HL-60/S4 treated with retinoic acid at 250 ng/mL for 4 days and 3 days (cell line): ENCODE results near the gene ACMSD.
"Not testable (repeated sequence)": the region's sequence is repeated elsewhere in the genome, so short reads cannot be mapped to it uniquely, and the experiment has no call there.

ENCODE experiments used
- in situ Hi-C: fragments of 300-500 bp; cut with MboI; formaldehyde crosslinking; loops from 2 replicates; pipeline ENCODE4 v1.7.0; 2022; ENCODE audit warnings: low sequenced_read_pairs

ACMSD gene

DNA sequence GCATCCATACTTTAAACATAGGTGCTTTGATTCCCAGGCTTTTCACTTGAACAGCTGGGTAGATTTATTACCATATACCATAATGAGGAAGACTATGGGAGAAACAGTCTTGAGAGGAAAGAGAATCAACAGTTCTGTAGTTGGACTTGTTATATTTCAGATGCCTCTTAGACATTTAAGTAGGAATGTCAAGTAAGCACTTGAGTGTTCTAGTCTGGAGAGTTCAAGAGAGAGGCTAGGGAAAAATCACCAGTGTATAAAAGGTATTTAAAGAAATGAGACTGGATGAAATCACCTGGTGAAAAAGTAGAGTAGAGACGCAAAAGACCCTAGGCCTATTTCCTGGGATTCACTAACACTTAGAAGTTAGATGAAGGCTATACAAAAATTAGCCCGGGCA is 66.8 kb downstream of the ACMSD start:
- in situ Hi-C loops: no loop called here

DNA sequence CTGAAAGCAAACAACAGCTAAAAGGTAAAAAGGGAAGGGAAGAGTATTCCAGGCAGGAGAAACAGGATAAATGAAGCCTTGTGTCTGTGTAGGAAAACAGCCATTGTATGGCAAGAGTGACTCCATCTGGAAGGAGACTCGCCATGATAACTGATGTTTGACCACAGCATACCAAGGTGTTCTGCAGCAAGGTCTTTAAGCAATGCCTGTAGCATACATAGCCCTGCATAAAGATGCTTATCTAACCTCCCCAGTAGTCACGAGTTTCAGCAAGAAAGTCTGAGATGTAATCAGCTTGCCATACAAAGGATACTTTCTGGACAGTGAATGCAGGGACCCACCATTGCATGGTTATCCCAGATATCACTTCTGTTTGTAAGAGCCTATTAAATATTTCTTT is 68.3 kb downstream of the ACMSD start:
- in situ Hi-C loops: no loop called here

DNA sequence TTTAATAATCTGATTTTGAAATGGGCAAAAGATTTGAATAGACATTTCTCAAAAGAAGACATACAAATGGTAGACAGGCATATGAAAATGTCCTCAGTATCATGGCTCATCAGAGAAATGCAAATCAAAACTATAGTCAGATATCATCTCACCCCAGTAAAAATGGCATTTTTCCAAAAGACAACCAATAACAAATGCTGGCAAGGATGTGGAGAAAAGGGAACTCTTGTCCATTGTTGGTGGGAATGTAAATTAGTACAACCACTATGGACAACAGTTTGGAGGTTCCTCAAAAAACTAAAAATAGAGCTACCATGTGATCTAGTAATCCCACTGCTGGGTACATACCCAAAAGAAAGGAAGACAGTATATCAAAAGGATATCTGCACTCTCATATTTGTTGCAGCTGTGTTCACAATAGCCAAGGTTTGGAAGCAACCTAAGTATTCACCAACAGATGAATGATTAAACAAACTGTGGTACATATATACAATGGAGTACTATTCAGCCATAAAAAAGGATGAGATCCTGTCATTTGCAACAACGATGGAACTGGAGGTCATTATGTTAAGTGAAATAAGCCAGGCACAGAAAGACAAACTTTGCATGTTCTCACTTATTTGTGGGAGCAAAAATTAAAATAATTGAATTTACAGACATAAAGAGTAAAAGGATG is 69.2 kb downstream of the ACMSD start:
- in situ Hi-C loops: not testable (repeated sequence)

DNA sequence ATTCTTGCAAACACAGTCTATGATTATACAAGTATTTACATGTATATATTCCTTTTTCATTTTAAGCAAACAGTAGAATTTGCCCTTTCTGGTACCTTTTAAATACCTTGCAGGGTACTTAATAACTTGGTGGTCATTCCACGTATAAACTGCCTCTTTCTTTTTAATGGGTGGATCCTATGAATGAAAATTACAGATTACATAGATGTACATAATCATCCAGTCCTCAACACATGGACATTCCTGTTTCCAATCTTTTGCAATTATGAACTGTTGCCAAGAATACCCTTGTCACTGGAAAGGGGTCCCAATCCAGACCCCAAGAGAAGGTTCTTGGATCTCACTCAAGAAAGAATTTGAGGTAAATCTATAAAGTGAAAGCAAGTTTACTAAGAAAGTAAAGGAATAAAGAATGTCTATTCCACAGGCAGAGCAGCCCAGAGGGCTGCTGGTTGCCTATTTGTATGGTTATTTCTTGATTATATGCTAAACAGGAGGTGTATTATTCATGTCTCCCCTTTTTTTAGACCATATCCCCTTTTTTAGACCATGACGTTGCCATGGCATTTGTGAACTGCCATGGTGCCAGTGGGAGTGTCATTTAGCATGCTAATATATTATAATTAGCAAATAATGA is 72.5 kb downstream of the ACMSD start:
- in situ Hi-C loops: no loop called here

DNA sequence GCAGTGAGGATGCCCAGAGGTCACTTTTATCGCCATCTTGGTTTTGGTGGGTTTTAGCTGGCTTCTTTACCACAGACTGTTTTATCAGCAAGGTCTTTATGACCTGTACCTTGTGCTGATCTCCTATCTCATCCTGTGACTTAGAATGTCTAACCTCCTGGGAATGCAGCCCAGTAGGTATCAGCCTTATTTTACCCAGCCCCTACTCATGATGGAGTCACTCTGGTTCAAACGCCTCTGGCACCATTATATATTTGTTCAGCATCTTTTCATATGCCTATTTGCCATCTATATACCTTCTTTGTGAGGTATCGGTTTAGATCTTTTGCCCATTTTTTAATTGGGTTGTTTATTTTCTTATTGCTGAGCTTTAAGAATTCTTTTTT is 73.0 kb downstream of the ACMSD start:
- in situ Hi-C loops: no loop called here

DNA sequence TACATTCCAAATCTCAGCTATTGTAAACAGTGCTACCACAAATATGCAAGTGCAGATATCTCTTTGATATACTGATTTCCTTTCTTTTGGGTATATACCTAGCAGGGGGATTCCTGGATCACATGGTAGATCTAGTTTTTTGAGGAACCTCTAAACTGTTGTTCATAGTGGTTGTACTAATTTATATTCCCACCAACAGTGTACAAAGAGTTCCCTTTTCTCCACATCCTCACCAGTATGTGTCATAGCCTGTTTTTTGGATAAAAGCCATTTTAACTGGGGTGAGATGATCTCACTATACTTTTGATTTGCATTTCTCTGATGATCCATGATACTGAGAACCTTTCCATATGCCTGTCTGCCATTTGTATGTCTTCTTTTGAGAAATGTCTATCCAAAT is 73.9 kb downstream of the ACMSD start:
- in situ Hi-C loops: no loop called here

DNA sequence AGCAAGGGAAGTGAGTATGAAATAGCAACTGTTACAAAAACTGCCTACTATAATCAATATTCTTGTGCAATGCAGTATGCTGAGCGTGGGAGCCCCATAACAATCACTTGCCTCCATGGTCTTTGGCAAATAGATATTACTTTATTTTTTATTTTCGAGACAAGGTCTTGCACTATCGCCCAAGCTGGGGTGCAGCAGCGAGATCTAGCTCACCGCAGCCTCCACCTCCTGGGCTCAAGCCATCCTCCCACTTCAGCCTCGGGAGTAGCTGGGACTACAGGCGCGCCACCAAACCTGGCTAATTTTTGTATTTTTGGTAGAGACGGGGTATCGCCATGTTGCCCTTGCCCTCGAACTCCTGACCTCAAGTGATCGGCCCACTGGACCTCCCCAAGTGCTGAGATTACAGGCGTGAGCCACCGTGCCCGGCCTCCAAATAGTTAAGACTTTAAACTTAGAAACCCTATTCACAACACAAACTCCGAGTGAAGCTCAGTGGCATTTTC is 79.0 kb downstream of the ACMSD start:
- in situ Hi-C loops: no loop called here

DNA sequence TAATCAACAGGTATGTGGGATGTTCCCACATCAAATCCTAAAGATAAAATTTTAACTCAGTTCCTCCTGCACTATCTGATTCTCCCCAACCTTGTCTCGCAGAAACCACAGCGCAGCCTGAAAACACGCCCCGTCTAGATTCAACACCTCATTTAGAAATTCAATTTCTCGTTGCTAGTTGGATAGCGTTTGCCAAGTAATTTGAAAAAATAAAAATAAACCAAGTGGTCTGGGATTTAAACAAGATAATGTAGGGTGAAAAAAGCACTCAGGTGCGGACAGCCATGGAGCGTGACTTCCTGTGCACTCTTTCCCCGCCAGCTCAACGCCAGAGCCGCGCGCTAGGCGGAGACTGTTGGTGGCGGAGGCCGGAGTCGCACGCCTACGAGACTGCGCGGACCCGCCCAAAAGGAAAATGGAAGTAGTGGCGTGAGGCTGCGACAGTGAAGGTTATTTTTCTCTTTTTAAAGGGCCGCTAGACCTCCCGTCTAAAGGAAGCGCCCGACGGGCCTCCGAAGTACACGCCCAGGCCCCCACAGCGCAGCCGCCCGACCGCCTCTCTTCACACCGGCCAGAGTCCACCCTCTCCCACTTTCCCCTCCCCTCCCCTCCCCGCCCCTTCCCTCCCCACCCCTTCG is 79.6 kb downstream of the ACMSD start:
- in situ Hi-C loops: no loop called here

DNA sequence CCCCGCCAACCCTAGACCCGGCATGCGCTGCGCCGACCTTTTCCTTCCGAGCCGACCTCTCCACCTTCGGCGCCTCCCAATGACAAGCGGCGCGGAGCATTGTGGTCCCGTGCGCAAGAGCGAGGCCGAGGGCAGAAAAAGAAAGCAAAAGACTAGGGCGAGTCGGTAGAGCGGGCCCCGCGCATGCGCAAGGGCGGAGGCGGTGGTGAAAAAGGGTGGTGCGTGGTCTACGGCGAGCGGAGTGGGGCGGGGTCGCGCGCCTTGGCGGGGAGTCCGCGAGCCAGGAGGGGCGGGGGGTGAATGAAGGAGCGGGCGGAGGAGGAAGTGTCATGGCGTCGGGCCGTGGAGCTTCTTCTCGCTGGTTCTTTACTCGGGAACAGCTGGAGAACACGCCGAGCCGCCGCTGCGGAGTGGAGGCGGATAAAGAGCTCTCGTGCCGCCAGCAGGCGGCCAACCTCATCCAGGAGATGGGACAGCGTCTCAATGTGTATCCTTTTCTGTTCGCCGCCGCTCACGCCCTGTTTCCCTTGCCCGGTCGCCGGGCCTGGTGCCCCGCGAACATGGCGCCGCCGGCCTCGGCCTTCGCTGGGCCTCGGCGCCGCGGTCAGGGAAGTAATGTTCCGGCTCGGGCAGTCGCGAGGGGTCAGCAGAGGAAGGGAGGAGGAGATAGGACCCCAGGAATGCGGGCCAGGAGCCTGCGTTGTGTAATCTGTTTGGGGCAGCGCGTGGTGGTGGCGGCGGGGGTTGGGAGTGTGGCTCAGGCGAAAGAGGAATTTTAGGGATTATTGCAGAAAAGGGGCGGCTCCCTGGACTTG is 80.3 kb downstream of the ACMSD start, which contains the start of gene CCNT2:
CCNT2 (plus strand) TSS at position 297 of the 815 bp plus-strand sequence; CDS start at position 330, 33 bp downstream.
- in situ Hi-C loops: no loop called here

DNA sequence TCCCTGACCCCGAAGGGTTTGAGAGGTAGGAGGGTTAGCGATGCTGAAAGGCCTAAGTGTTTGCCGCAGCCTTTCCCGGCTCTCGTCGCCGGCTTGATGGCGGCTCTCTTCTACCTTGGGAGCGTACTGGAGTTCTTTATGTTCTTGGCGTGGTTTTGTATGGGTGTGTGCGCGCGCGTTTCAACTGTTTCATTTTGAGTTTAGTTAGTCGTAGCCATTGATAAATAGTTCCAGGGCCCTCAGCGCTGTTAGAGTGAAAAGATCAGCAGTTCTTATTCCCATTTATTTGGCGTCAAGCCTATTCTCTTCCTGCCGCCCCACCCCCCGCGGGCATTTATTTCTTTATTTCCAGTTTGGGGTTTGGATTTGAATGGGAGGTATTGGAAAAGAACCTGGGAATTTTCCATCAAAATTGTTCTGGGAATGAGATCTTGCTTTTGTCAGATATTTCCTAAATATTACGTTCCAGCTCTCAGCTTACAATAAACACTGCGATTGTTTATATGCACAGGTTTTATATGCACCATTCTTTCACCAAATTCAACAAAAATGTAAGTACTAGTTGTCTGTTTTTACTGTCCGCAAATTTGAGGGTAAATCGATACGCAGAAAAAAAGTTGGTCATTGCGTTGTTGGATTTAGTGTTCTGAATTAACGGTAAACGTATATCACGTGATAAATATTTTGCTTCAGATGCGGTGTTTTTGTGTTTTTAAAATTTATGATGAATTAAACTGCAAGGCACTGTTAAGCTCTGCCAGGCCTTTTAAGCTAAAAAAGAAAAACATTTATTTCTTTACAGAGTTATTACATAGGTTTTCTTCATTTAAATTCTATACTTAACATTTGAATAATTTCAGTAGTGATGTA is 81.2 kb downstream of the ACMSD start:
- in situ Hi-C loops: no loop called here

DNA sequence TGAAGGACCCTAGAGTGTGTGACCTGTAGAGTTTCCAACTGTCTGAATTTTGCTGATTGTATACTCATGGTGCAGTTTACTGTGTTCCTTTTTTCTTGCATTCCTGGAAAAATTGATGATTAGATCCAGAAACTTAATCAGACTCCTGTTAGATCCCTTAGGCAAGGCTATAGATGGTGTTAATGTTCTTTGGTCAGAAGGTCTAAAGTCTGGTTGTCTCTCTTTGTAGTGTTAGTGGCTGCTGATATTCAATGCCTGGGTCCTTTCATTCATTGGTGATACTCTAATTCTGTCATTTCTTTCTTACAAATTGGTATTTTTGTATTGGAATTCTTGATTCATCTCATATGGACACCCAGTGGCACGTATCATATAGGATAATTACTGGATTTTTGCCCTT is 86.5 kb downstream of the ACMSD start:
- in situ Hi-C loops: no loop called here

DNA sequence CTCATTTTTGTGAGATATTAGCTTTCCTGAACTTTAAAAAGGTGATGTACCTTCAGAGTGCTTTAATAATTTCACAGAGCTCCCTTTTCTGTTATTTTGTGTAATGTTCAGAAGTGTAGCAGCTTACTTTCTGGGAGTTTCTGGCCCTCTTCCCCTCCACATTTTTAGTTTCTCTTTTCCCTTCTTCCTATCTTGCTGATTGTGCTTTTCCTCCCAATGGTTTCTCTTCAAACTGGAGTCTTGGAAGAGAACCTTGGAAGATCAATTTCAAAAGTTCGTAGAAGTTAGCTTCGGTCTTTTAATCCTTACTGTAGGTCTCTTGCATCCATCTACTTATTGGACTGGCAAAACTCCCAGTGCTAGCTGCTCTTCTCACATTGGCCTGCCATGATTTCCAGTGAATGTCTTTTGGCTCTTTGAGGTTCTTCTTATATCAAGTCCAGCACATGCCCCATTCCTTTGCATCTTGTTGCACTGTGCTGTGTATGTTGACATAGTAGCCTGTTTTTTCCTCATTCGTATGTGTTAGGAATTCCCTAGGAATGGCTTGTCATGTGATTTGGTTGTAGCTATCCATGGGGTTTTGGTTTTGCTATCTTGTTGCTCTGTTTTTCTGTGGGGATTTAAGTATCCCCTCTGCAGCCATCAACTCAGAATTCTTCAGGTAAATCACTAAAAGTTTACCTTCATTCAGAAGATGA is 88.0 kb downstream of the ACMSD start:
- in situ Hi-C loops: no loop called here

DNA sequence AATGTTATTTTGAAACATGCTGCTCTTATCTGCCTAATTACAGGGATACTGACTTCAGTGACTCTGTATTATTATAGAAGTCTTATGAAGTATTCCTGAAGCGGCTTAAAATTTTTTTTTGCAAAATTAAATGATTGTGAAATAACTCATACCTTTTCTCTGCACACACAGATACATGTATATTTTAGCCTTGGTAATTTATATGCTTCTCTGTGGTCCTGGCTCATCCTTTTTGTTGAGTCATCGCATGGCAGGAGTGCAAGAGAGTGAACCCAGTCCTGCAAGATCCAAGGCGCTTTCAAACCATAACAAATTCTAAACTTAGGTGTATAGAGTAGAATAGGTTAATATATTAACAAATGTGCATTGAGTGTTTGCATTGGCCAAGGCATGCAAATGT is 88.8 kb downstream of the ACMSD start:
- in situ Hi-C loops: no loop called here

DNA sequence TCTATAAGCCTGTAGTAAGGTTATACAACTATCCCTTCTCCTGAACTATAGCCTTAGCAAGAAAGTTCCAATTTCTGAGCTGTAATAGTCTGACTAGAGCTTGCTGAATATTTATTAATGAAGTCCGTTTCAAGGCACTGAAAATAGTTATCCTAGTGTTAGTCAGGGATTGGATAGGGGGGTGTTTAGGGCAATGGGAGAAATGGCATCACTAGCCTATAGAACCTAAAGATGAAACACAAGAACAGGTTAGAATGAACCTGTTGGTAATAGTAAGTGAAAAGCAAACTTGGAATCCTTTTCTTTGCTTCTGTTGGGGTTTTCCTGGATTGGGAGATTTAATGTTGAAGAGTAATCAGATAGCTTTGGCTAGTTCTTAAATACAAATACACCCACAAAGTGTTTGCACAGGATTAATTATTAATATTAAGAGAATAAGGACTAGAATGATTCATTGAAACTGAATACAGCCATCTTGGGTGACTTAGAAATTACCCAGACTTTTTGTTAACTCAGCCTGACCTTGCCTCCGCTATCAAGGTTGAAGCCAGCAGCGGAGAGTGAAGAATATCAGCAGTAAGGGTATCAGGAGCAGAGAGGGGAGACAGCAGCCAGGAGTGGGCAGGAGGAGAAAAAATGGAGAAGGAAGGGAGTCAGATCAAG is 94.6 kb downstream of the ACMSD start:
- in situ Hi-C loops: no loop called here

DNA sequence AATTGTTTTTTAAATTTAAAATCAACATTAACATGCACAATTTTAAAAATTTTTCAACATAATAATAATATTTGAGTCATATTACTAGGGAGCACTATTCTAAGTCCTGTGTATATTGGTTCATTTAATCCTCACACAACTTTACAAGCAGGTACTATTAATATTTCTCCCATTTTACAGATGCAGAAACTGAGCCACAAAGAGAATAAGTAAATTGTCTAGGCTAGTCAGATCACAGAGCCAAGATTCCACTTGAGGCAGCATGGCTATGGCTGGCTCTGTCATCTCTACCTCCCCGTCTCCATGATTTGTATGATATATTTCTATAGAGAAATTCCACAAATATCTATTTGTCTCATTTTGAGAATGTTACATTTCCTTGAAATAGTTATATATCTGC is 95.3 kb downstream of the ACMSD start:
- in situ Hi-C loops: no loop called here

DNA sequence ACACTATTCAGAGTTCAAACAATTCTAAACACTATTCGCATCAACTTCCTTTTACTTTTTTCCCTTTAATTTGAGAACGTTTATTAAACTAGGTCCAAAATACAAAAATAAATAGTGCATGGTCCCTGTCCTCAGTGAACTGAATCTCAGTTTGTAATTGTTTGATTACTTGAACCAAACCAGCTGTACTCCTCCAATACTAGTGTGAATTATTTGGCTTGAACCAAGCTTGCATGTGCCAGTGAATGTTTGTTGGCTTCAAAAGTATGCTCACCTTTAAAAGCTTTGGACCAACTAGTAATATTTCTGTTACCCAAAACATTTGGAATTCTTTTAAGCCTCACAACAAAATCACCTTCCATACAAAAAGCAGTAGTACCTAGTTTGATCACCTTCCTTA is 95.7 kb downstream of the ACMSD start:
- in situ Hi-C loops: no loop called here

DNA sequence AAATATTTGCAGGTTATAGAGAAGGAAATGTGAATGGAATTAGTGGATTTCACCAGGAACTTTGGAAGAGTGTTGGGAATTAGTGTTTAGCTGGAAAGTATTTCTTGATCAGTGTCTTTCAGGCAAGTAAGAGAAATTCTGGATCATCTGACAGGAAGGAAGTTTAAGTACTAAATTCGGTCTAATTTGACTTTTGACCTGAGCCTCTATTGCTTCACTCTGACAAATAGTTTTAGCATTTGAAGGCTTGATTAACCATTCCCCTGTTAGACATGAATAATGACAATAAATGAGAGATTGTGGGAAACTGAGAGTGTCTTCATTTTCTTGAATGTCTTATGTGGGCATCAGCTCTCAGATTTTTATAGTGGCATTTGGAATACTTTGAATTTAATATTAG is 96.2 kb downstream of the ACMSD start:
- in situ Hi-C loops: no loop called here

DNA sequence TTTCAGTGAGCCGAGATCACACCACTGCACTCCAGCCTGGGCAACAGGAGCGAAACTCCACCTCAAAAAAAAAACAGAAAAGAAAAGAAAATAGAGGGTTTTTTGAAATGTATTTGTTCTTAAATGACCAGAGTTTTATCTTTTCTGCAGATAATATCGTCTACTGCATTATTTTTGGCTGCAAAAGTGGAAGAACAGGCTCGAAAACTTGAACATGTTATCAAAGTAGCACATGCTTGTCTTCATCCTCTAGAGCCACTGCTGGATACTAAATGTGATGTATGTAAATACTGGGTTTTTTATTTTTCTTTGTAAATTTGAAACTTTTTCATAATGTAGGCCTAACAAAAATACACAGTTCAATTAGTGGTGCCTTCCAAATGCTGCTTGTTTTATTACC is 98.3 kb downstream of the ACMSD start:
- in situ Hi-C loops: no loop called here

DNA sequence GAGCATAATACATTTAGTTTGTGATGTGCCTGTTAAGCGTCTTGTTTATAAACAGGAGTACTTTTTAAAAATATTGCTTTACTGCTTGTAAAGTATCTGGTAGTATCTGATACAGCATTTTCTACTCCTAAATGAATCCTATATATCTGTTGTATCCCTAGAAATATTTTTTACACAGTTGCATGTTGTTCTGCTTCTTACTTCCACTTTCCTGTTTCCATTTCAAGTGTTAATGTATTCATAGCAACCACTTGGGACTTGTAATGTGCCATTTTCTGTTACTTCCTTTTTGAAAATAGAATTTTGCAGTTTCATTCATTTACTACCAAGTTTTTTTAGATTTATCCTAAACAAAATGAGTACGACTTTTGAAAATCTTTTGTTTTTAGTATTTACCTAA is 105.1 kb downstream of the ACMSD start:
- in situ Hi-C loops: no loop called here
